WI38 (cell line): ENCODE results near the gene KNDC1.

Experiments used
- H3K4me3 ChIP-seq: 2 replicates; pipeline ENCODE4 v1.5.1; 2011; ENCODE audit warnings: low read depth, mild to moderate bottlenecking, control low read depth, low read length
- CTCF ChIP-seq: IDR thresholded peaks from 2 replicates; pipeline ENCODE4 v1.5.1; 2012; ENCODE audit warnings: low read depth, mild to moderate bottlenecking, control low read depth, low read length

KNDC1 gene

GRCh38 chr10:133123050-133123745 is 36.8 kb upstream of the KNDC1 start:
- no peak for TF ChIP-seq CTCF
- H3K4me3 ChIP-seq, result no peak overlapping the region

- TF ChIP-seq CTCF, result no peak
- no peak overlapping the region for H3K4me3 ChIP-seq
These were observed 36.2 kb upstream of the KNDC1 start for GRCh38 chr10:133123746-133124356.

GRCh38 chr10:133124357-133125211 is 35.4 kb upstream of the KNDC1 start:
- H3K4me3 ChIP-seq, result no peak overlapping the region

GRCh38 chr10:133125901-133126300 is 34.1 kb upstream of the KNDC1 start:
- H3K4me3 ChIP-seq, result no peak overlapping the region
- TF ChIP-seq CTCF, result no peak

More at GRCh38 chr10:133124357-133125211, 35.4 kb upstream of the KNDC1 start:
- TF ChIP-seq CTCF, result peak; percentile 43; the same call in 1 of the 2 replicates

GRCh38 chr10:133126431-133127290 is 33.4 kb upstream of the KNDC1 start:
- no peak overlapping the region for H3K4me3 ChIP-seq
- TF ChIP-seq CTCF, result no peak

GRCh38 chr10:133127291-133128125 is 32.5 kb upstream of the KNDC1 start:
- no peak overlapping the region for H3K4me3 ChIP-seq

More at GRCh38 chr10:133127291-133128125, 32.5 kb upstream of the KNDC1 start:
- no peak for TF ChIP-seq CTCF
